ENCODE results near the gene TRIM3.
A peak's percentile ranks its signal among the peaks of the same experiment; 100 is the strongest.

The TRIM3 gene

GRCh38 chr11:6480299-6480914 is 6.7 kb upstream of the TRIM3 start:
- DNase-seq = peak; percentile 27

GRCh38 chr11:6476571-6476970 is 2.8 kb upstream of the TRIM3 start:
- no peak for DNase-seq

- DNase-seq = no peak
These were observed 2.2 kb upstream of the TRIM3 start for GRCh38 chr11:6475936-6476335.

DNA sequence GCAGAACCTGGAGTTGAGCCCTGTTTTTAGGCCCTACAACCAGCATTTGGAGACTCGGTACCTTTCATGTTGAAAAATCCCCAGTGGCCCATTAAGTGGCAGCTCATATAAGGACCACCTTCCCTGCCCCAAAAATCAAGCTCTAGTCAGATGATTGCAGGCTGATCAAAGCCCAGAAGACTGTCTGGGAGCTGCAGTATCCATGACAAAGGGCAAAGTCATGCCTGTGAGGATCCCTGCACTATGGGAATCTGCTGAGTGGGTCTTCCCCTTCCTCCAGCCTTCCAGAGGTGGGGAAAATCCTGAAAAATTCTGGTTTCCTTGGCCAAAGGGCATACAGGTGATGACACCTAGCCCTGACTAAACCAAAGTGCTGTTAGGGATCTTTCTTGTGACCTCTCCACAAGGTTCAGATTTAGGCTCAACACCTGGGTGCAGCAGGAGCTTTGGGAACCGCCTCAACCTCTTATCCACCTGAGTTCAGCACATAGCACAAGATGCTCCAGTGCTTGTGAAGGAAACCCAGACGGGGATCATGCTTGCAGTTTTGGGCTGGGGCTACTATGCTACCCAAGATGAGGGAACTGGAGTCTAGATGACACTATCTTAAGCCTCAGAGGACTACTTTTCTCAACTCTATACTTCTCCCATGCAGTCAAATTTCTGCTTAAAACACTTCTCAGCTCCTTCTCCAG is 1.2 kb upstream of the TRIM3 start:
- no peak for DNase-seq

DNA sequence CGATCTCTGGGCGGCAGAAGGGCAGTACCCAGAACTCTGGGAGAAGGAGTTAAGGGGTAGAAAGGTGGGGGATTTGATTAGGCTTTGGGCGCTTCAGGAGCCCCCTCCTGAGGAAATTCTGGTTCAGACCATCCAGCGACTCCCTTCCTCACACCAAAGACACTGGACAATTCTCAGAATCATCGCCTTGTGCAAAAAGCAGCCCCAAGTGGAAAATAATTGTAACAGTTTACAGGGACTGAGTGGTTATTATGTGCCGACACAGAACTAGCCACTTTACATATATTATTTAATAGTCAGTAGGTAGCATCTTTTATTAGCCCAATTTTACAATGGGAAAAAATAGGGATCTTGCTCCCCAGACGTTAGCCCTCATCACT is 662 bp upstream of the TRIM3 start:
- no peak for DNase-seq

DNA sequence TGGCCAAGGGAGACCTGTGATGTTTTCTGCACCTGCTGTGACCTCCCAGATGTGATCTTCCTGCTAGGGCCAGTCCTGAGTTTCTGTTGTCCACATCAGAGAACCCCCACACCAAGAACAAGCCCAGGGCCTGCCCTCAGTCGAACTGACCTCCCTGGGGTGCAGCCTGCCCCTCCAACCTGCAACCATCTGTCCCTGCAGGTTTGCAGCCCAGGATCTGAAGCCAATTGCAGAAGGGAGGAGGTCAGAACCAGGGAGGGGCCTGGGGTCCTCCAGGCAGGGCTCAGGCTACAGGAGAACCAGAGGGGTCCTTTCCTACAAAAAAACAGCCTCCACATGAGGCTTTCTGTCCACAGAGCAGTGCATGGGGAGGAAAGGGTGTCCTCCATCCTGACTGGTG is 807 bp downstream of the TRIM3 start:
- DNase-seq = no peak

GRCh38 chr11:6469599-6469998 is 4.1 kb downstream of the TRIM3 start:
- DNase-seq = no peak

GRCh38 chr11:6468712-6469495 is 4.8 kb downstream of the TRIM3 start:
- DNase-seq = peak; percentile 91

GRCh38 chr11:6459099-6459450 is 14.7 kb downstream of the TRIM3 start:
- no peak for DNase-seq

DNA sequence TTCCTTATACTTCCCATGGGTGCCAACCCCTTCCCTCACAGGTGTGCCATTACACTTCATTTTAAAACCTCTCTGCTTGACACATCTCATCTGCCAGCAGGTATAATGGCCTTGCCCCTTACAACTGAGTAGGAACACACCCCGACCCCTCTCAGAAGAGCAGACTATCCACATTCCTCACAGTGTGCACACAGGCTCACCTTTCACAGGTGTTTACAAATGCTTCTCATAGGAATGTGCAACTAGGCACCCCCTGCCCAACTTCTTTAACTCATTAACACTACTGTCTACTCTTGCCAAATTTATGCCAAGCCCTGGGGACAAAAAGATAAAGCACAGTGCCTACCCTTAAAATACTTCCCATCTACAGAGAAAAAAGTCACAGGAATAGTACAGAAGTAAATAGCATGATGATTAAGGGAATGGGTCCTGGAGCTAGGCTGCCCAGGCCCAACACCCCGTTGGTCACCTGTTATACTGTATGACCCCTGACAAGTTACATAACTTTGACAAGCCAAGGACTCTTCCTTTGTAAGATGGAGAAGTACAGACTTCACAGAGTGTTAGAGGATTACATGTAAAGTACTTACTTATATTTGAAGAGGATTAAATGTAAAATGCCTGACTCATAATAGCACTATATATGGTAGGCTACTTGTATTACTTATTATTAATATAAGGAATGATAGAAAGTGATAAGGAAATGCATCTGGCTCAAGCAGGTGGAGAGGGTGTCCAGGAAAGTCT is 15.2 kb downstream of the TRIM3 start:
- DNase-seq = no peak

GRCh38 chr11:6457581-6458320 is 16.0 kb downstream of the TRIM3 start:
- DNase-seq = no peak

DNA sequence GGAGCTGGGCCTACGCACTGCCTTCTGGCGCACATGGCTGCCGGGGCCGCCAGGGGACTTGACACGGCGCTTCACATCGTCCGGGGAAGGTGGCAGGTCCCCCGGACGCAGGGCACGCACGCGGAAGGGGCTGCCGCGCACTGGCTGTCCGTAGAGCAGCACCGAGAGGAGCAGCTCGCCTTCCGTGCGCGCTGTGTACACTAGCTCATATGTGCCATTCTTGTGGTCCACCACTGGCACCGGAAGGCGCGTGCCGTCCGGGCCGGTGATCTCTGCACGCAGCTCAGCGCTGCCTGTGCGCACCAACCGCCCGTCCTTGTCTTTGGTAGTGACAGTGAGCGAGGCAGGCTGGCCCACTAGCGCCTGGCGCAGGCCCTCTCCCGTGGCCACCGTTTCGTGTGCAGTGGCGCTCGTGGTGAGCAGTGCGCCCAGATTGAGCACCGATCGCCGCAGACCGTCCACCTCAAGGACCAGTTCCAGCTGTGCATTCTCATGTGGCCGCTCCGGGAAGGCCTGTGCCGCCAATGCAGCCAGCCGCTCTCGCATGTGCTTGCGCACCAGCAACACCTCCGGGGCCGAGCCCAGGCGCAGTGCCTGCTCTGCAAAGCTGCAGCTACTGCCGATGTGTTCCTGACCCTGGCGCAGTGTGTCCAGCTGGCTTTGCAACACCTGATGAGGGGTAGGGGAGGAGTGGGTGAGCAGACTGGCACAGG is 17.2 kb downstream of the TRIM3 start:
- no peak for DNase-seq

GRCh38 chr11:6455070-6455469 is 18.7 kb downstream of the TRIM3 start:
- DNase-seq = no peak

- no peak for DNase-seq
These were observed 20.6 kb downstream of the TRIM3 start for GRCh38 chr11:6453152-6453551.

DNA sequence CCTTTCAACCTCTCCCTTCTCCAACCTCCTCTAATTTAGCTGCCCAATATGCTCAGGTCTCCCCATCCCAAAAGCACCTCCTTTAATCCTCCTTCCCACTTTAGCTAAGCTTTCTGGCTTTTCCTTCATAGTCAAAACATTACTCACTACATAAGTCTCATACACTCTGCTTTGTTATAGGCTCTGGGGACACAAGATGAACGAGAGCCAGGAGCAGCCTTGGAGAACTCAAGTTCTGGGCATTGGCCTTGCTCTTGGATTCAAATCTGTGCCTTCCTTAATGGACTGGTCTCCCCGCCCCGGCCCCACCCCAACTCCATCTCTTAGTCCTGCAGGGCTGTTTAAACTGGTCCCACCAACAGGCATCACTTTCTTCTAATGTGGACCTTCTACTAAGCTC is 21.5 kb downstream of the TRIM3 start:
- DNase-seq = peak; percentile 49

- DNase-seq = no peak
These were observed 25.2 kb downstream of the TRIM3 start for GRCh38 chr11:6448574-6448973.

DNA sequence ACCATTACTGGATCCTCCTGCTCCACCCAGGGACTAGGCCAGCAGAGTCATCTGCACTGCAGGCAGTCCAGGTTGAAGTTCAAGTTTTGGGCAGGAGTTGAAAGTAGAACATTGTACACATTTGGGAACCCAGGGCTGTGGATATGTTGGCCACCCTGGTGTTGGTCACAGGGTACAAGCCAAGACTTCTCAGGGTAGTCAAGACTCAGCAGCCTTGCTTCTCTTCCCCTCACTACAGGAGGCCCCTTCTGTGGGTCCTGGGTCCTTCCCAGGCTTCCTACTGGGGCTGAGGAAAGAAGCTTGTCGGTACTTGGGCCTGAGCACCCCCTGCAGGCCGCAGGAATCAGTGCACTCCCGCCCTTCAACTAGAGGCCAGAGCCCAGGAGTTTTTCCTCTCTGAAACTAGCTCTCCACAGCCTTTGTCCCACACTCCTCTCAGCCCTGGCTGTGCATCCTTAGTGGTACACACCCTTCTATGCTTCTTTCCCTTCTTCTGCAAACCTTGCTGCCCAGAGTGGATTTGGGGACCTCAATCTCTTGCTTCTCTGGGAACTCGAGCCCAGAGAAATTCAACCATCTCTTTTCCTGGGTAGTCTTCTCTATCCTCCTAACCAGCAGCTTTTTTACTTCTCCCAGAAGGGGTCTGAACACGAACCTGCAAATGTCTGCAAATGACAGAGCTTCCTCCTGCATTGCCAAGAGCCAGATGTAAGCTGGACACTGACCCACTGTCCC is 30.3 kb downstream of the TRIM3 start:
- DNase-seq = peak; percentile 54

DNA sequence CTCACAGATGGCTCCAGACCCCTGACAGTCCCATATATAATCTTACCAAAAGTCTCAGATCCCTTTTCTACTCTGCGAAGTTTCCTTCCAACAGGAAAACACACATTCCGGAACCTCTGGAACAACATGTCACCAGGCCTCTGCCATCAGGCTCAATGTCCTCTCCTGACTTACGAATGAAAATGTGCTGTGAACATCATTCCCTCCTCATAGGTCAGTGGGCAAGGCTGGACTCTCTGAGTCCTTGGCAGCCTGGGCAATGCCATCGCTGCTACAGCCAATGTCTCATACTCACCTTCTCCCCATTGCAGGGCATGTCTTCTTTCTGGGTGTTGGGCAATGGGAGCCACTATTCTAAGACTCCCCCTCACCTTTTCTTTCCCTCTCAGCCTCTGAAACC is 31.3 kb downstream of the TRIM3 start:
- DNase-seq = no peak

DNA sequence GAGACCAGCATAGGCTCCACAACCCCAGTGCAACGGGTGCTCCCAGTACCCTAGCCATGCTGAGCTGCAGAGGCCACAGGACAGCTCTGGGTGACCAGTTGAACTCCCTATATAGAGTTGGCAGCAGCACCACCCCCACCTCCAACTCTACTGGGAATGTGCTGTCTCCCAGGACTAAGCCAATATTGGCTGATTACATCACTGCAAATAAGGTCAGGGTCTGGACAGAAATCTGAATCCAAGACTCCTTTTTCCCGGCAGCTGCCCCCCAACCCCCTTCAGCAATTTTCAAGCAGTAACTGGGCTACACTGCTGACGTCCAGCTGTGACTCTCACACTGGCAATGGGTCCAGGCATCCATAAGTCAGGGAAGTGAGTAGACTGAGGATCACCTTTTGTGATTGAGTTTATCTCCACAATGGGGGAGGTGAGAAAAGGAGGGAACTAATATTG is 32.8 kb downstream of the TRIM3 start, which contains the start of gene HPX:
TSS of gene HPX (minus strand) at position 82 of the 453 bp plus-strand sequence. CDS start at position 58, 24 bp downstream.
- DNase-seq = no peak

DNA sequence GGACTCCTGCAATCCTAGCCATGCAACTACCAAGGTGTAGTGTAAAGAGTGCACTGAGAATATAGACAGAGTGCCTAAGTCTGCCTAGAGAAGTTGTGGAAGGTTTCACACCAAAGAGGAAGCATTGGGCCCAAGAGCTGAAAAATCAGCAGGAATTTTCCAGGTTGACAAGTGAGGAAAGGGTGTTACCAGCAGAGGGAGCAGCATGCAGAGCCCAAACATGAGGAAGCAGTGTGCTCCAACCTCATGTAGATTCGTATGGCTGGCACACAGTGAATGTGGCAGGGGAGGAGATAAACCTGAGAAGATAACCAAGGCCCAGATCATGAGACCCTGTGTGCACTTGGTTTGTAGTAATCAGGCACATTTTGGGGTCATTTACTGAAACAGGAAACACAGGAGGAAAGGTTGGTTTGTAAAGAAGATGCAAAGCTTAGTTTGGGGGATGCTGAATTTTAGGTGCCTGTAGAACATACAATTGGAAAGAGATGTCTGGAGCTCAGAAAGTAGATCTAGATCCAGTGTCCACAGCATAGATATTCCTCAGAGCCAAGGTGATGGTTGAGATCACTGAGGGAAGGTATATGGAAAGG is 34.7 kb downstream of the TRIM3 start:
- DNase-seq = peak; percentile 57

Measured in fibroblast of skin of scalp (primary cell).